Testis (tissue), 2 donors: ENCODE measurements around the gene STXBP1.

Source experiments
- CTCF ChIP-seq, 3 experiments: fragments of 450-650 bp in 2 of 3; fragments of 200-600 bp in 1 of 3; sonication (generic) in 1 of 3; IDR thresholded peaks; one replicate each; pipeline ENCODE4 v1.5.1; 2016 to 2019; ENCODE audit warnings: antibody characterized with exemption in 3 of 3, mild to moderate bottlenecking in 2 of 3, moderate library complexity in 1 of 3
- POLR2A ChIP-seq: fragments of 450-650 bp; IDR thresholded peaks from one replicate; pipeline ENCODE4 v1.6.1; 2017; ENCODE audit warnings: antibody characterized with exemption, mild to moderate bottlenecking, moderate library complexity

GRCh38 chr9:127628758-127629467 is 16.8 kb downstream of the STXBP1 start:
- no peak for TF ChIP-seq CTCF (IDR thresholded peaks at IDR 0.05)
- TF ChIP-seq POLR2A: no peak
